Stimulated activated CD4-positive, alpha-beta T cell treated with anti-CD3 and anti-CD28 coated beads, Interleukin-15, amount 100 ng/mL, for 1 hour (primary cell): Measurements from ENCODE around the gene IL11.
"Not testable (repeated sequence)": the region's sequence is repeated elsewhere in the genome, so short reads cannot be mapped to it uniquely, and the experiment has no call there.

ENCODE experiments used
- DNase-seq, 2 donors: peaks; one replicate each; pipeline ENCODE4 v3.0.0-alpha.2; 2020; ENCODE audit warnings: low read depth in 1 of 2, low spot score in 1 of 2

IL11 gene

GRCh38 chr19:55336101-55336500 lies 34.2 kb downstream of the IL11 start:
- DNase-seq: no peak

DNA sequence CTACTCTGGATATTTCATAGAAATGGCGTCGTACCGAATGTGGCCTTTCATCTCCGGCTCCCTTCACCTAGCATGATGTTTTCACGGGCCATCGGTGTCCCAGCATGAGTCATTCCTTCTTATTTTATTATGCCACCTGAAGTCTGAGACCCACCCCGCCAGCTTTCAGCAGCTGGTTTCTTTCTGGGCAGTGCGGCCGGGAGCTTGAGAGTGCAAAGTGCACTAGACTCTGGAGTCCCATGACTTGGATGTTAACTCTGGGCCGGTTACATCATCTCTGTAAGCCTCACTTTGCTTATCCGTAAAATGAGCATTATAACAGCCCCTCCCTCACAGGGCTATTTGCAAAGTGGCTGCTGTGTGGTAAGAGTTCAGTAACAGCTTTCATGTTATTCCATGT lies 36.4 kb downstream of the IL11 start:
- no peak for DNase-seq

DNA sequence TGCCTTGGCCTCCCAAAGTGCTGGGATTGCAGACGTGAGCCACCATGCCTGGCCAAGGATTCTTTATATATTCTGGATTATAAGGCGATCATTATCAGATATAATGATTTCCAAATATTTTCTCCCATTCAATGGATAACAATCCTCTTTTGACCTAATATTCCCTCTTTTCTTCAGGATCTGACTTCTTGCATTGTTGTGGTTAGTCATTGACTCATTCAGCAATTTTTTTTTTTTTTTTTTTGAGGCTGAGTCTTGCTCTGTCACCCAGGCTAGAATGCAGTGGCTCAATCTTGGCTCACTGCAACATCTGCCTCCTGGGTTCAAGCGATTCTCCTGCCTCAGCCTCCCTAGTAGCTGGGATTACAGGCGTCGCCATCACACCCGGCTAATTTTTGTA lies 40.5 kb downstream of the IL11 start:
- DNase-seq: not testable (repeated sequence)

- DNase-seq: not testable (repeated sequence)
Observed at GRCh38 chr19:55328774-55329318, 41.4 kb downstream of the IL11 start.

GRCh38 chr19:55325172-55325571 lies 45.1 kb downstream of the IL11 start, which contains the start of gene TMEM150B:
Gene TMEM150B, minus strand, starts transcription at chr19:55325341. Its CDS starts 4,305 bp downstream, at chr19:55321036.
- no peak for DNase-seq

GRCh38 chr19:55324662-55325061 lies 45.6 kb downstream of the IL11 start:
- no peak for DNase-seq

DNA sequence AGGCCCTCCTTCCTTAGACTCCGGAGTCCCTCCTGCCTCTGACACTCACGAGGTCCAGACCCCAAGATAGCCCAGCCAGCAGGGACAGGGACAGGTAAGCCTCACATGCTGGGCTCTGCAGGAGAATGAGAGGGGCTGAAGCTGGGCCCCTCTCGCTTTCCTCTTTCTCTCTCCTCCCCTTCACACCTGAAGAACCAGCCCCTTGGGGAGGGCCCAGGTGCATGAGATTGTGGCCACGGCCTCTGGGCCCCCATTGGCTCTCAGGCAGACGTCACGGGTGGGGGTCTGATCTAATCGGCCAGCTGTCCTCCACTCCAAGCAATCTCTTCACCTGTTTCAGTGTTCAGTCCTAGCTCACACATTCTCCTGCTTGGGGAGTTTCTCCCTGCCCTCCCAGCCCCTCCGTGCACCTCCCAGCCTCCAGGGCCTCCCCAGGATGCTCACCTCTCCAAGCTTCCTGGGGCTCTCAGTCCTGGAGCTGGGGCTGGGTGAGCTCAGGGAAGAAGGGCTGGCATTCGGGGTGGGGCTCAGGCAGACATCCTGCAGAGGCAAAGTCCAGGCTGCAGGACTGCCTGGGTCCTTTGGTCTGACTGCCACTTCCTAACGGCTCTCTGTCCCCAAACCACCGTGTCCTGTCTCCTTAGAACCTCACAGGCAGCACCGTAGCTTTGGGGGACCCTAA lies 47.9 kb downstream of the IL11 start:
- DNase-seq: no peak

DNA sequence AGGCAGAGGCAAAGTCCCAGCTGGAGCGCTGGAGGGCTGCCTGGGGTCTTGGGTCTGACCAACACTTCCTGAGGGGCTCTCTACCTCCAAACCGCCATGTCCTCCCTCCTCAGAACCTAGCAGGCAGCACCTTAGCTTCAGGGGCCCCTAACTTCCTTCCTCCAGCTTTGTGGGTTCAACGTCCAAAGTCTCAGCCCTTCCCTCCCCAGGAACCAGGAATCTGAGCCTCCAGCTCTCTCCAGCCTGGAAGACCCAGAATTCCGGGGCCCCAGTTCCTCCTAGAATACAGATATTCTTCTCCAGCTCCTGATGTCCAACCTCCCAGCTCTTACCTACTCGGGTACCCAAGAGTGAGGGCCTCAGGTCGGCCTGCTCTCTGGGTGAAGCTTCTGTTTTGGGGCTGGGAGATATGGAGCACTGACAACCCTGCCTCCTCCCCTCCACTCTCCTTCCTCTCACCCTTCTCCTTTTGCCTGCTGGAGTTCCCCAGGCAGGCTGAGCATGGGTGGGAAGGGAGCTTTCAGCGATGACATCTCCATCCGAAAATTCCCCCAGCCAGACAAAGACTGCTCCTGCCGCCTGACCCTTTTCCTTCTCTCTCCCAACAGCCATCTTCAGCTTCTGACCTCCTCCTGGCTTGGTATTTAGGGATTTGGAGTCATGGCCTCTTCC lies 48.7 kb downstream of the IL11 start:
- DNase-seq: no peak

DNA sequence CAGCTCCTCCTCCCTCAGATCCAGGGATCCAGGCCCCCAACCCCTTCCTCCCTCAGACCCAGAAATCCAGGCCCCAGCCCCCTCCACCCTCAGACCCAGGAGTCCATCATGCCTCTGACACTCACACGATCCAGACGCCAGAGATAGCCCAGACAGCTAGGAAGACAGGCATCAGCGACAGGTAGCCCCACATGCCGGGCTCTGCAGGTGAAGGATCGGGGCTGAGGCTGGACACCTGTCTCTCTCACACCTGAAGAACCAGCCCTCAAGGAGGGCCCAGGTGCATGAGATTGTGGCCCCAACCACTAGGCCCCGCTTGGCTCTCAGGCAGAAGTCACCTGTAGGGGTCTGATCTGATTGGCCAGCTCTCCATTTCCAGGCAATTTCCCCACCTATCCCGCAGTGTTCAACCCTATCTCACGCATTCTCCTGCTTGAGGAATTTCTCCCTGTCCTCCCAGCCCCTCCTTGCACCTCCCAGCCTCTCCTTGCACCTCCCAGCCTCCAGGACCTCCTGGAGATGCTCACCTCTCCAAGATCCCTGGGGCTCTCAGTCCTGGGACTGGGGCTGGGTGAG lies 49.3 kb downstream of the IL11 start:
- no peak for DNase-seq

DNA sequence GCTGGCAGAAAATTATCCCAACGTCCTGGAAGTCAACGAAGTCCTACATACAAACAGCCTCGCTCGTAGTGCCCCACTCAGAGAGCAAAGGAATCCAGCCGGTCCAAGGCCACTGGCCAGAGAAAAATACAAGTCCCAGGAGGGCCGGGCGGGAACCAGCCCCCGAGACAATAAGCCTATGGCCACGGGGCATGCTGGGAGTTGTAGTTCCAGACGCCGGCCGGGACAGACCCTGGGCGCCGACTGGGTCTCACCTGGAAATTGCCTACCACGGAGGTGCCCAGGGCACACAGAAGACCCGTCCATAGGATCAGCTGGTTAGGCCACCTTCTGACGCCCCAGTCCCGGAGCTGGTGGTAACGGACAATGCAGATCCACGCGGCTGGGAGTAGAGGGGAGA lies 50.5 kb downstream of the IL11 start:
- no peak for DNase-seq

- no peak for DNase-seq
Observed at GRCh38 chr19:55316646-55317045, 53.6 kb downstream of the IL11 start.

GRCh38 chr19:55315956-55316525 lies 54.2 kb downstream of the IL11 start:
- DNase-seq: no peak

- no peak for DNase-seq
Observed at GRCh38 chr19:55314396-55314795, 55.9 kb downstream of the IL11 start.
